Pancreas (tissue), 10 donors: Measurements from ENCODE around the gene LHFPL2. TPM values are rescaled to one million over a fixed set of nuclear protein-coding genes. Genes with fewer than 3 reads are reported as not detected.
A peak's percentile ranks its signal among the peaks of the same experiment; 100 is the strongest.

ENCODE experiments used
- ATAC-seq, 4 donors: fragments of 200-7000 bp; cut with Tn5 transposase; one replicate each; pipeline versions ENCODE4 v1.8.0 to v1.9.1; 2020; ENCODE audit warnings: mild to moderate bottlenecking in 4 of 4, moderate library complexity in 4 of 4
- DNase-seq, 6 donors: peaks; one replicate each; pipeline ENCODE4 v3.0.0-alpha.2; 2020
- FAIRE-seq: peaks from 2 replicates; lab custom pipeline; 2012; peaks lifted over from hg19 to GRCh38; lab: Jason Lieb, UNC
- H3K27ac ChIP-seq, 4 donors: fragments of 200-600 bp; sonication (generic); 1 replicate in 3 of 4; 2 replicates in 1 of 4; pipeline versions ENCODE4 v1.5.0 to v1.8.0; 2020
- H3K27me3 ChIP-seq, 4 donors: fragments of 200-600 bp; one replicate each; pipeline ENCODE4 v1.8.0; 2021
- H3K36me3 ChIP-seq, 3 donors: fragments of 200-600 bp; sonication (generic) in 1 of 3; one replicate each; pipeline versions ENCODE4 v1.5.0 to v1.8.0; 2020 to 2021
- H3K4me1 ChIP-seq, 3 donors: fragments of 200-600 bp; one replicate each; pipeline ENCODE4 v1.8.0; 2021
- H3K4me3 ChIP-seq, 4 donors: fragments of 200-600 bp; sonication (generic) in 2 of 4; one replicate each; pipeline versions ENCODE4 v1.5.0 to v1.8.0; 2020 to 2021
- H3K9me3 ChIP-seq, 4 donors: fragments of 200-600 bp; one replicate each; pipeline ENCODE4 v1.8.0; 2021
- CTCF ChIP-seq, 4 donors: fragments of 200-600 bp; sonication (generic) in 3 of 4; IDR thresholded peaks; one replicate each; pipeline versions ENCODE4 v1.5.0 to v1.8.0; 2021; ENCODE audit warnings: antibody characterized with exemption in 4 of 4
- WGBS, 2 donors: extraction: QIAGEN DNeasy Blood & Tissue Kit; methylation state at CpG; one replicate each; pipeline ENCODE4 v1.1.7; 2013; 5-methylcytosine and 5-hydroxymethylcytosine counted together
- intact Hi-C, 3 donors: fragments of 100-400 bp; cut with DNase I; formaldehyde crosslinking; loops; one replicate each; pipeline versions ENCODE4 v1.11.1 to v1.14.2; 2022
- polyA plus RNA-seq, 2 donors: library from polyadenylated mRNA; stranded (reverse); fragments of 200-250 nt; gene quantifications; one replicate each; pipeline ENCODE4 v1.2.3, GENCODE V29; 2013
- total RNA-seq, 6 donors: library from RNA; stranded (reverse); fragmentation: NEBNext Ultra II Directional in 4 of 6; extraction: Animal tissue kit (Norgen Biotek cat#: 25700) in 4 of 6; gene quantifications; one replicate each; pipeline versions ENCODE4 v1.2.1 to v1.2.4, GENCODE V29; 2021 to 2023
- donor health status: healthy with polysubstance abuse.
- donor health status: DM: no; HTN: no; CAD: no; lungs with moderate emphysema.
- donor health status: DM: no; HTN: no; CAD: no.
- donor health status: control.
- donor health status: control.
- donor health status: Bipolar disorder and iron deficiency.
- donor health status: DM: yes; HTN: yes; CAD: no.
- donor health status: DM: no; HTN: no; CAD: no.
- donor health status: DM: no; HTN: no; CAD: no.
- donor health status: DM: yes; HTN: yes; CAD: no.

The LHFPL2 gene
- total and polyA plus RNA-seq, 8 donors = 4.0 to 28.4 (median 13.0) TPM

- peaks cover 28 to 51% (median 36%) of the 10 kb centered on the region in 3 donors for H3K4me1 ChIP-seq
These were observed 53.7 kb downstream of the LHFPL2 start for GRCh38 chr5:78594610-78595457.

DNA sequence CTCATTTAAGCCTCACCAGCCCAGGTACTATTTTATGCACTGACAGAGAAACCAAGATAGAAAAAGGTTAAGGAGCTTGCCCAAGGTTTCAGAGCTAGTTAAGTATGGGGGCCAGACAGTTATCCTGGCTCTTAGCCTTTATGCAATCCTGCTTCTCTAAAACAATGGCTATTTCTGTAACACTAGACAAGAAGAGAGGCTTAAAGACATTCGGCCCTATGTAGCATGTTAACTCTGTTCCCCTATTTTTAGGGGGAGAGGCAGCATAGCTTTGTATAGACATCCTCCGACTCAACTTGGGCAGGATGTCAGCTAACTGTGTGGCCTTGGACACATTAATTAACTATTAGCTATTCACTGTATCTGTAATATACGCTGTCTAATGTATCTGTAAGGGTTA is 54.6 kb downstream of the LHFPL2 start:
- DNase-seq (no peak), ATAC-seq (peak in 1 of 4 donors; percentile 1), FAIRE-seq (no peak)
- no peak for TF ChIP-seq CTCF (IDR thresholded peaks at IDR 0.05)
- H3K27me3 ChIP-seq = no peaks in the 10 kb centered on the region
- intact Hi-C loops = no loop called here
- no peaks in the 10 kb centered on the region for H3K36me3 ChIP-seq
- 39 to 40% methylated on average over 3 of the region's 3 CpGs for WGBS, 2 donors
- H3K4me3 ChIP-seq = no peak overlapping the region
- peak overlapping the region in 3 of 4 donors; percentile 24 to 84 (median 67) for H3K27ac ChIP-seq
- no peaks in the 10 kb centered on the region for H3K9me3 ChIP-seq
- H3K4me1 ChIP-seq = peaks cover 28 to 52% (median 36%) of the 10 kb centered on the region in 3 donors

More at GRCh38 chr5:78594610-78595457, 53.7 kb downstream of the LHFPL2 start:
- FAIRE-seq (peak; percentile 86), DNase-seq (peak in 3 of 6 donors; percentile 56 to 73 (median 69)), ATAC-seq (peak; percentile 82 to 93 (median 92))
- Histone ChIP-seq H3K9me3 (no peaks in the 10 kb centered on the region), H3K27me3 (no peaks in the 10 kb centered on the region), H3K36me3 (no peaks in the 10 kb centered on the region), H3K27ac (peak overlapping the region; percentile 52 to 84 (median 68)), H3K4me3 (no peak overlapping the region)
- TF ChIP-seq CTCF (IDR thresholded peaks at IDR 0.05) = no peak
- intact Hi-C loops = no loop called here
- WGBS, 2 donors = 22 to 25% methylated on average over 7 of the region's 7 CpGs

GRCh38 chr5:78593465-78593864 is 55.1 kb downstream of the LHFPL2 start:
- intact Hi-C loops = no loop called here
- peaks cover 28 to 56% (median 40%) of the 10 kb centered on the region in 3 donors for H3K4me1 ChIP-seq
- no peaks in the 10 kb centered on the region for H3K27me3 ChIP-seq
- no peak overlapping the region for H3K4me3 ChIP-seq
- no peak for FAIRE-seq
- H3K9me3 ChIP-seq = no peaks in the 10 kb centered on the region
- H3K27ac ChIP-seq = peak overlapping the region in 3 of 4 donors; percentile 24 to 84 (median 67)
- WGBS, 2 donors = 35 to 36% methylated on average over 2 of the region's 2 CpGs
- ATAC-seq = peak; percentile 27 to 52 (median 40)
- no peak for DNase-seq
- TF ChIP-seq CTCF (IDR thresholded peaks at IDR 0.05) = no peak
- H3K36me3 ChIP-seq = no peaks in the 10 kb centered on the region

DNA sequence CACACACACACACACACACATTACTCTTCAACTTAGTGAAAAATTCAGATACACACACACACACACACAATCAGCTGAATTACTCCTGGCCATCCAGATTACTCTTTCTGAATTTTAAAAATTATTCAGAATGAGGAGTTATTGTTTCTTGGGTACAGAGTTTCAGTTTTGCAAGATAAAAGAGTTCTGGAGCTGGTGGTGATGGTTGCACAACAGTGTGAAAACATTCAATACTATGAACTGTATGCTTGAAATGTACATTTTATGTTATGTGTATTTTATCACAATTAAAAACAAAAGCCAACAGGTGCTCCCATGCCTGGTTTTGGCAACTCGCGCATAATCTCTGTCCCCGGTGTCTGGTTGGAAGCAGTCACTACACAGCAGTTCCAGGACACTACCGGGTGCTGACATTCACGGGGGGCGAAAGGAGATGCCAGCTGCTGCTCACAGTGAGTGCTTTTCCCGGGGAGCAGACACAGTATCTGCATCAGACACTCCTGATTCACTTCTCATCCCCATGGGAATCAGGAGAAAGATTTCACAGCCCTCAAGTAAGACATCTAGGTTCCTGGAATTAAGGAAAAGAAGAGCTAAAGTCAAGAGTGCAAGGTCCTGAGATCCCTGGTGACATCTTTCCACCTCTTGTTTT is 55.7 kb downstream of the LHFPL2 start:
- FAIRE-seq (no peak), DNase-seq (no peak), ATAC-seq (peak in 1 of 4 donors; percentile 19)
- H3K4me1 ChIP-seq = peaks cover 28 to 59% (median 46%) of the 10 kb centered on the region in 3 donors
- TF ChIP-seq CTCF (IDR thresholded peaks at IDR 0.05) = no peak
- 40 to 46% methylated on average over 7 of the region's 7 CpGs for WGBS, 2 donors
- intact Hi-C loops = no loop called here
- H3K27me3 ChIP-seq = no peaks in the 10 kb centered on the region
- H3K4me3 ChIP-seq = no peak overlapping the region
- no peaks in the 10 kb centered on the region for H3K9me3 ChIP-seq
- H3K27ac ChIP-seq = peak overlapping the region in 3 of 4 donors; percentile 3 to 84 (median 9)
- no peaks in the 10 kb centered on the region for H3K36me3 ChIP-seq
